Erythroblast (primary cell): ENCODE measurements around the gene CCDC197.

Source experiments
- DNase-seq, 2 experiments: peaks; one replicate each; lab custom pipeline; 2025; lab: John Stamatoyannopoulos, UW
- GATA1 ChIP-seq: IDR thresholded peaks from 2 replicates; pipeline ENCODE4 v1.6.1; 2011; ENCODE audit warnings: low read depth, mild to moderate bottlenecking, control low read depth, low read length, moderate library complexity
- POLR2A ChIP-seq: IDR thresholded peaks from 2 replicates; pipeline ENCODE4 v1.6.1; 2011; ENCODE audit warnings: mild to moderate bottlenecking, low read length

CCDC197 gene

DNA sequence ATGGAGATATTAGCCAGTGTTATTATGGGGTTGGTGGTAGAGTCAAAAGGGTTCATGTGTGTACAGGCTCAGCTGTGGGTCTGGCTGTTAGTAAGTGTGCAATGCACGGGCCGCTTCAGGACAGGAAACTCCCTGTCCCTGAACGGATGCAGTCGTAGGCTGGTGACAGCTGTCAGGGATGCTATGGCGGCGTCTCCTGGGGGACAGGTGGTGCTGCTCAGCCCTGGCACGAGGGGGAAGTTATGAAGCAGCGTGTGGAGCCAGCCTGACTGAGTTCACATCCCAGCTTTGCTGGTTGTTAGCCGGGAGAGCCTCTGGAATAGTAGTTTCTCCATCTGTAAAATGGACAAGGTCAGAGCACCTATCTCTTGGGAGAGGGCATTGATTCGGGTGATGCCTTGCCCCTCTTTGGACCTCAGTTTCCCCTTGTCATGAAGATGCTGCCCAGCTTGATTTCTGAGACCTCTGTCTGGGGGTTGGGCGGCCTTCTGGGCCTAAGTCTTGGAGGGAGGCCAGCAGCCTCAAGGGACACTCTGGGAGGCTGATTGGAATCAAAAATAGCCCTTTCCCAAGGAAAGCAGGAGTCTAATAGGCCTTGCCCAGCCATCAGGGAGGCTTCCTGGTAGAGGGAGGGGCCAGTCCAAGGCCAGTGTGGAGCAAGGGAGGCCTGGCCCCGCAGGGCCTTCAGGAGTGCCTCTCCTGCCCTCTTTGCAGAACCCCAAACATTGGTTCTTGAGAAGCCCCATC is 27.8 kb upstream of the CCDC197 start:
- DNase-seq, result no peak

GRCh38 chr14:93970585-93970964 is 26.5 kb upstream of the CCDC197 start:
- DNase-seq, result peak in 1 of 2 experiments; percentile 17
- TF ChIP-seq POLR2A (no peak), GATA1 (no peak)

More for the DNA sequence above, 27.8 kb upstream of the CCDC197 start:
- no peak for TF ChIP-seq GATA1
- no peak for TF ChIP-seq POLR2A

- TF ChIP-seq POLR2A (no peak), GATA1 (no peak)
- DNase-seq, result no peak
Observed at GRCh38 chr14:93970965-93971634, 26.0 kb upstream of the CCDC197 start.

DNA sequence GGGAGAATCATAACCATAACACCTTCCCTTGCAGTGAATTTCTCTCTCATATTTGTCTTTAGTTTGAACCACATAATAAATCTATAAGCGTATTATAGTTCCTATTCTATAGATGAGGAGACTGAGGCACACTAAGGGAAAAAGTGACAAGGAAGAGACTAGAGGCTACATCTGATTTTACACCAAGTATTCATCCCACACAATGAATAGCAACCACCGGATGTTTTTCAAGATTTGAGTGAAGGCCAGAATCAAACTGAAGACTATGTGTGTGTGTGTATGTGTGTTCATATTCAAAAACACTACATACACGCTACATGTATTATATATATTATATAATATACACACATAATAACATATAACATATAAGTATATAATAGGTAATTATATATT is 25.5 kb upstream of the CCDC197 start:
- no peak for TF ChIP-seq GATA1
- no peak for TF ChIP-seq POLR2A
- DNase-seq, result no peak

DNA sequence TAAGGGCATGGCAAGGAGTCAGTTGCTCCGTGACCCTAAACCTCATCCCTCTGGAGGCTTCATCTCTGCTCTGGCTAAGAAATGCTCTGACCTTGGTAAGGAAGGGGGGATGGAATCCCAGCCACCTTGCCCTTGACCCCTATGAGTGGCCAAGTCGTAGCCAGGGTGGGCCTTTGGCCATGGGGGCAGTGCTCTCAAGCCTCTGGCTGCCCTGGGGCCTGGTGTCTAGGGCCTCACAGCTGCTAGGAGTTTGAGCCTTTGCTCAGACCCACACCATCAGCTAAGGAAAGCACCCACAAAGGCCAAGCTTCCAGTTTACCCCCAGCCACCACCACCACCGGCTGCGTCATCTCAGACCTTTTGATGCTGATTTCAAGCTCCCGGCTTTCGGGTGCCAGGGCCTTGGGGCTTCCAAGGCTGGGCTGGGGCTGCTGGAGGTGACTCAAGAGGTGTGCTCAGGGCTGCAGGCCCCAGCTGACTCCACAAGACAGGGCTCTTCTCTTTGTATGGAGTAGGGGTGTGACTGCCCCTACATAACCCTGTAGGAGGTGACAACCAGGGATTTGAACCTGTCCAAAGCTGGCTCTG is 24.4 kb upstream of the CCDC197 start:
- no peak for TF ChIP-seq GATA1
- TF ChIP-seq POLR2A, result no peak
- no peak for DNase-seq

DNA sequence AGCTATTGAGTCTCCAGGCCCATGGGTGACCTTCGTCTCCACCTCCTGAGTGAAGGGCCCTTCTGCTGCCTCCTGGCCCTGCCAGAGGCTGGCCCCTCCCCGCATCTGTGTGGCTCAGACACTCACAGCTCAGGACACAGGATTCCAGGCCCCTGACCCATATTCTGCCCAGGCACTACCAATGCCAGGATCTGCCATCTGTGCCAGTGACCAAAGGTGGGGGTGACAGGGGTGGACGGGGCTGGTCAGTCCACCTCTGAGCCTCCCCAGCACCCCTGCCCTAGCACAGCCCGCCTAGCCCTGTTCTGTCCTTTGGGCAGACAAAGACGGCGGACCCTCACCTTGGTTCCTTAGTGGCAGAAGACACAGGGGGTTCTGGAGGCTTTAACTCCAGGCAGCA is 23.5 kb upstream of the CCDC197 start:
- TF ChIP-seq POLR2A (no peak), GATA1 (no peak)
- DNase-seq, result no peak

DNA sequence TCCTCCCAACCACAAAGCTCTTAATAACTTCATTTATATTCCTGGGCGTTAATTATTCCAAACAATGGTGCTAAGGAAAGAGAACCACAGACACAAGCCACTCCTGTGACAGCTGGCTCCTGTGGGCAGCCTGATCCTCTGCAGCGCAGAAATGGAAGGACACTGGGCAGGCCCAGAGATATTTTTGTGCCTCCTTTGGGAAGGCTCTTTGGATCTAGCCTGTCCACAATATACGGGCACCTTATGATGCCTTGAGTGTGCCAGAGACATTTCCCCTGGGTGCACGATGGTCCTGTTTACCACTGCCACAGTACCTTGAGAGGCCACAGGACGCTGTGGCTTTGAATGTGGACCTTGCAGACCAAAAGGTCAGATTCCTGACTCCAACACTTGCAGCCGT is 22.8 kb upstream of the CCDC197 start:
- no peak for TF ChIP-seq POLR2A
- TF ChIP-seq GATA1, result no peak
- DNase-seq, result no peak

- TF ChIP-seq POLR2A (no peak), GATA1 (no peak)
- no peak for DNase-seq
Observed at GRCh38 chr14:93974833-93975232, 22.3 kb upstream of the CCDC197 start.

- TF ChIP-seq POLR2A (no peak), GATA1 (no peak)
- no peak for DNase-seq
Observed at GRCh38 chr14:93975791-93976476, 21.2 kb upstream of the CCDC197 start.

DNA sequence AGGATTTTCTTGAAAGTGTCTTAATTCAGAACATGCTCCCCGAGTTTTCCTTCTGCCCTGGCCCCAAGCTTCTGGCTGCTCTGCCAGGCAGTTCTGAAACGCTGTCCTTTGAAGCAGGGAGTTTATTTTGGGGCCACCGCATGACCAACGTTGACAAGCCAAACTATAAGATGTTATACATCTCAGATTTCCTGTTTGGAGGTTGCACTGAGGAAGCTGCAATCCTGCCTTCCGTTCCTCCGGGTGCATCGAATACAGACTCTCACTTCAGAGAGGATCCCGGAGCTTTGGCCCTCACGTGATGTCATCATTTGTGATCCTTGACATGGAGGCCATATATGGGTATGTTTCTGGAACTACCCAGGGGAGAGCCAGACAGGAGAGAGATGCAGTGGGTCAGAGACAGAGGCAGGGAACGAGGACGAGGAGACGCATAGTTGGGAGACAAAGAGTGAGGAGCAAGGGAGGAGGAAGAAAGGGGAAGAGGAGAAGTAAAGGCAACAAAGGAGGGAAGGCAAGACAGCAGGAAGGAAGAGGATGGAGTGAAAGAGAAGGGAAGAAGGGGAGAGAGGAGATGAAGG is 20.5 kb upstream of the CCDC197 start, which contains the start of gene ASB2:
Gene ASB2 (minus strand): TSS at position 94 of the 581 bp plus-strand sequence. CDS start 12,031 bp downstream, outside the sequence.
- DNase-seq, result no peak
- TF ChIP-seq POLR2A (no peak), GATA1 (no peak)

DNA sequence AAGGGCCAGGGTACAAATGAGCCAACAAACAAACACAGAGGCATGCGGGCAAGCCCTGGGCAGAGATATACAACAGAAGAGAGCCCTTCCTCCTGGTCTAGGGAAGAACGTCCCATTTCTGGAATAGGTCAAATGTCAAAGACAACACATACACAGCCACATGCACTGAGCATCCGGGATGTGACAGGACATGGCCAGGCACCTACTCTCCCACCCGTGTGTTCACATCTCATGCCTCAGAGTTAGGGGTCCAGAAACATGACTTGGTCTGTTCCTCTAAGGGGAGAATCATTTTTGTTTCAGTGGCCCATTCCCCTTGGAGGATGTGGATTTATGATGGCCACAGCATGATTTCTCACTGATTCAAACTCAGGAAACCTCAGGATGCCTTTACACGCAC is 19.9 kb upstream of the CCDC197 start:
- no peak for TF ChIP-seq POLR2A
- no peak for TF ChIP-seq GATA1
- DNase-seq, result no peak

DNA sequence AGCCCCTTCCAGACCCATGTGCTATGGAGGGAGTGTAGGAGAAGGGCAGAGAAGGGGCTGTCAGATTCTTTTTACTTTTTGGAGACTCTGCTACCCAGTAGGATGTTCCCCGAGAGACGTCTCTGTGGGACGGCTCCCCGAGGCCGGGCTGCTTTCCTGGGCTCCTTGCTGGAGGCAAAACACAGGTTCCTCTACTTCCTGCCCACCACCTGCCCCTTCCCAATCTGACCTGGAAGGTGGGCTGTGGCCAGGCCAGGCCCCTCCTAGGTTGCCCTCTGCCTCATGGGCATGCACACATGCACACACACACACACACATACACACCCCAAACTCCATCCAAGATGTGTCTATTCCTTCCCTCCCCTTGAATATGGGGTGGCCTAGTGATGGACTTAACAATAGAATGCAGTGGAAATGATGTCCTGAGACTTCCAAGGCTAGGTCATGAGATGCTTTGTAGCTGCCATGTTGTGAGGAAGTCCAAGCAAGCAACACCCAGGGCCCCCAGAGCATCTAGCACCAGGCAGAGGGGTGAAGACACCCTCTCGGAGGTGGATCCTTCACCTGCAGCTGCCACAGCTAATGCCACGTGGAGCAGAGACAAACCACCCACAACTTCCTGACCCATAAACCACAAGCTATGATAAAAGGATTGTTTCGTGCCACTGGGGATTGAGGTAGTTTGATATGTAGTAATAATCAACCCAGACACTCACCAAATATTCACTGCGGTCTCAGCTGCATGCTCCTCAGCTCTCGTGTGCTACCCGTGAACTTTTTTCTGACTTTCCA is 19.1 kb upstream of the CCDC197 start:
- no peak for DNase-seq
- TF ChIP-seq GATA1, result no peak
- no peak for TF ChIP-seq POLR2A

- TF ChIP-seq GATA1 (no peak), POLR2A (no peak)
- DNase-seq, result no peak
Observed at GRCh38 chr14:93978735-93979134, 18.4 kb upstream of the CCDC197 start.
